ENCODE results near the gene ARHGAP8.
"Not testable (repeated sequence)": the region's sequence is repeated elsewhere in the genome, so short reads cannot be mapped to it uniquely, and the experiment has no call there.

ARHGAP8 gene

DNA sequence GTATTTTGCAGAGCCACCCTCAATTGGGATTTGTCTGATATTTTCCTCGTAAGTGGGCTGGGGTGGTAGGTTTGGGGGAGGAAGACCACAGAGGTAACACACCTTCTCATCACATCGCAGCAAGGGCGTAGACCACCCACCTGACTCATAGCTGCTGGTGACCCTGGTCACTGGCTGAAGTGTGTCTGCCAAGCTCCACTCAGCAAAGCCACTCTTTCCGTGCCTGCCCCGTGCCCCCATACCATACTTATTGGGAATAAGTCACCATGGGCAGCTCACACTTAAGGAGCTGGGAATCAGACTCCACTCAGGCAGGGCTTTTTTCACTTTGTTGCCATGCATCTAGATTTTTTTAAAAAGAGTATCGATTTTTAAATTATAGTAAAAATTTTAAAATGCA lies 145.9 kb downstream of the ARHGAP8 start:
- no peak overlapping the region for H3K27ac ChIP-seq
- no peak overlapping the region for H3K4me3 ChIP-seq
- TF ChIP-seq, protein P1, sequence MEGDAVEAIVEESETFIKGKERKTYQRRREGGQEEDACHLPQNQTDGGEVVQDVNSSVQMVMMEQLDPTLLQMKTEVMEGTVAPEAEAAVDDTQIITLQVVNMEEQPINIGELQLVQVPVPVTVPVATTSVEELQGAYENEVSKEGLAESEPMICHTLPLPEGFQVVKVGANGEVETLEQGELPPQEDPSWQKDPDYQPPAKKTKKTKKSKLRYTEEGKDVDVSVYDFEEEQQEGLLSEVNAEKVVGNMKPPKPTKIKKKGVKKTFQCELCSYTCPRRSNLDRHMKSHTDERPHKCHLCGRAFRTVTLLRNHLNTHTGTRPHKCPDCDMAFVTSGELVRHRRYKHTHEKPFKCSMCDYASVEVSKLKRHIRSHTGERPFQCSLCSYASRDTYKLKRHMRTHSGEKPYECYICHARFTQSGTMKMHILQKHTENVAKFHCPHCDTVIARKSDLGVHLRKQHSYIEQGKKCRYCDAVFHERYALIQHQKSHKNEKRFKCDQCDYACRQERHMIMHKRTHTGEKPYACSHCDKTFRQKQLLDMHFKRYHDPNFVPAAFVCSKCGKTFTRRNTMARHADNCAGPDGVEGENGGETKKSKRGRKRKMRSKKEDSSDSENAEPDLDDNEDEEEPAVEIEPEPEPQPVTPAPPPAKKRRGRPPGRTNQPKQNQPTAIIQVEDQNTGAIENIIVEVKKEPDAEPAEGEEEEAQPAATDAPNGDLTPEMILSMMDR (IDR thresholded peaks at IDR 0.05) = no peak
- peak; percentile 40 for DNase-seq (ENCODE audit: low spot score)

GRCh38 chr22:44901301-44901700 lies 148.9 kb downstream of the ARHGAP8 start:
- TF ChIP-seq, protein P1 (IDR thresholded peaks at IDR 0.05) = no peak
- H3K27ac ChIP-seq = no peak overlapping the region
- DNase-seq (ENCODE audit: low spot score) = peak; percentile 7
- H3K4me3 ChIP-seq = no peak overlapping the region

GRCh38 chr22:44903164-44903563 lies 150.8 kb downstream of the ARHGAP8 start:
- H3K4me3 ChIP-seq; H3K27ac ChIP-seq; DNase-seq (ENCODE audit: low spot score): not testable (repeated sequence)

- not testable (repeated sequence) for H3K27ac ChIP-seq, H3K4me3 ChIP-seq
- peak; percentile 9 for DNase-seq (ENCODE audit: low spot score)
Observed at GRCh38 chr22:44904492-44905152, 152.2 kb downstream of the ARHGAP8 start.

- DNase-seq (ENCODE audit: low spot score) = peak; percentile 60
- Histone ChIP-seq H3K27ac (no peak overlapping the region), H3K4me3 (no peak overlapping the region)
- TF ChIP-seq, protein P1 (IDR thresholded peaks at IDR 0.05) = no peak
Observed at GRCh38 chr22:44906248-44906936, 154.0 kb downstream of the ARHGAP8 start.

DNA sequence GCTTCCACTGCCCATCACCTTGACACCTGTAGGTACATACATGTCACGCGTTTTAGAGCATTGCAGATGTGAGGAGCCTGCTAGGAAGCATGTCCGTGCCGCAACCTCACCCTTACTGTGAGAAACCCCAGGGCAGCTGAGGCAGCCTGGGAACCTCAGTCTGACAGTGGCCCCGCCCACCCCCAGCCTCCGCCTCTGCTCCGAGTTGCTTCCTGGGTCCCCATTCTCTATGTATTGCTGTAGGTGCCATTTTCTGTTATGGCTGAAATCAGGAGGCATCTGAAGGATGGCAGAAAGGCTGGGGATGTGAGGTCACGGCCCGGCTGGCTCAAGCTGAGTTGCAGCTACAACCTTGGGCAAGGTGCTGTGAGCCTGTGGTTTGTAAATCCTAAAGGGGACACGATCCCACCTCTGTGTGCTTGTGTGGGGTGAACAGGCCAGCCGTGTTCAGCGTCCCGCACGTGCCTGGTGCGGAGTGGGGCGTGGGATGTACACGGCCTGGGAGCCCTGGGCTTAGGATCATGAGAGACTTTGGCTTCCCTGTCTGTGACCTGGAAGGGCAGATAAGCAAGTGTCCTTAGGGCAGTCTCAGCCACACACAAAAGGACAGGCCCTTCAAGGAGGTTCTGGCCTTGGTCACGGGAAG lies 154.7 kb downstream of the ARHGAP8 start:
- H3K27ac ChIP-seq = no peak overlapping the region
- no peak overlapping the region for H3K4me3 ChIP-seq
- TF ChIP-seq, protein P1 (IDR thresholded peaks at IDR 0.05) = no peak
- DNase-seq (ENCODE audit: low spot score) = peak; percentile 54

DNA sequence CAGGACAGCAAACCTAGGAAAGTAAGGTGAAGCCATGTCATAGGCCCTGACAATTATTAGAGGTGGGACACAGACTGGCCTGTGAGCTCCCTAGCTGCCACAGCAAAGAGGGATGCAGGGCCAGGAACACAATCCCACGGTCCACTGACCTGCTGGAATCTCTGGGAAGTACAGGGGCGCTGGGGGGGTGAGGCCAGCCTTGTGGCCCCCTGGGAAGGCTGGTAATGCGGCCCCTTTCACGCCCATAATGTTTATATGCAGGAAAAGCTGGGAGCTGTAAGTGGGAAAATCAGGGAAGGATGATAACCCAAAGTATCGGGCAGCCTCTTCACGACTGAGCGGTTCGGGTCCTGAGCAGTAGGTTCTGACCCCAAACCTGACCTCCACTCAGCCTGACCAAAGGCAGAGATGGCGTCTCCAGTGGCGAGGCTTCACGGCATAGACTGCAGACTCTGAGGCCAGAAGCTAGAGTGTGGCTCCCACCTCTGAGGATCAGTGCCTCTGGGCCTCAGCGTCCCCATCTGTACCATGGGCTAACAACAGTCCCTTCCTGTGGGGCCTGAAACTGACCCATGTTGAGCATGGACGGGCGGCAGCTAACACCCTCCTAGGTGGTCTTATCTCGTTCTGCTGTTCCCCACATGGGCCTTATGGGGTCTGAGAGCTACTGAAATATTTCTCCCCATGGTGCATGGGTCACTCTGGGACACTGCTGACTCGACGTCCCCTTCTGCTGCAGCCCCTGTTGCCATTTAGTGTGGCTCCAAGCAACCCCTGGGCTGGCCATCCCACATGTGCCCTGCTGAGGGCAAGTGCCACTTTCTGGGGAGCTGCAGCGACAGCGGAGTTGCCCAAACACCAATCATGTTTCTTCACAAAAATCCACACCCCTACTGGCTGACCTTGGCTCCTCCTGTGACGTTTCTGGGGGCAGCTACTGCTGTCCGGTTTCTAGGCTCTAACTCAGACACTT lies 155.7 kb downstream of the ARHGAP8 start:
- Histone ChIP-seq H3K4me3 (no peak overlapping the region), H3K27ac (no peak overlapping the region)
- TF ChIP-seq, protein P1 (IDR thresholded peaks at IDR 0.05) = no peak
- peak; percentile 52 for DNase-seq (ENCODE audit: low spot score)

All from coronary artery (tissue), 2 donors.